ENCODE data around the gene SLC25A6. TPM values are rescaled to one million over a fixed set of nuclear protein-coding genes. Genes with fewer than 3 reads are reported as not detected.

SLC25A6 gene
- polyA plus RNA-seq, 2 of the 4 experiments (the other 2 are of a cell fraction): 291 to 448 TPM

- no peak overlapping the region for H3K27ac ChIP-seq
- no peak overlapping the region for H3K4me3 ChIP-seq
- no peaks in the 10 kb centered on the region for H3K4me1 ChIP-seq
- ChIA-PET POLR2A (no interaction called here), CTCF (no interaction called here)
- FAIRE-seq (no peak), DNase-seq (ENCODE audit: low read depth in 1 of 2, low spot score in 1 of 2) (no peak), ATAC-seq (0 out of 6 replicates have a peak, but pooled peaks of 1 of the 2 experiments have one; percentile 6)
- H3K4me2 ChIP-seq: no peak overlapping the region
- 96% methylated on average over 22 of the region's 22 CpGs for WGBS (ENCODE audit: missing lambda C conversion rate)
- H3K9me3 ChIP-seq: no peaks in the 10 kb centered on the region
- TF ChIP-seq BCL3 (IDR thresholded peaks at IDR 0.05) (no peak), GATA3 (IDR thresholded peaks at IDR 0.05; ENCODE audit: borderline replicate concordance) (no peak), KDM5A (IDR thresholded peaks at IDR 0.05) (no peak), TP53 (CRISPR knock-in tag; IDR thresholded peaks at IDR 0.05) (no peak), MYC (IDR thresholded peaks at IDR 0.05; ENCODE audit: borderline replicate concordance, low read length) (no peak), NPAS2 (CRISPR knock-in tag; IDR thresholded peaks at IDR 0.05; ENCODE audit: borderline replicate concordance) (no peak), ZSCAN20 (CRISPR knock-in tag; IDR thresholded peaks at IDR 0.05) (no peak), ZNF302 (CRISPR knock-in tag; IDR thresholded peaks at IDR 0.05) (no peak), MAZ (IDR thresholded peaks at IDR 0.05; ENCODE audit: borderline replicate concordance, low read depth, low read length) (no peak), CBX8 (IDR thresholded peaks at IDR 0.05) (no peak)
- TF ChIP-seq, protein P1, sequence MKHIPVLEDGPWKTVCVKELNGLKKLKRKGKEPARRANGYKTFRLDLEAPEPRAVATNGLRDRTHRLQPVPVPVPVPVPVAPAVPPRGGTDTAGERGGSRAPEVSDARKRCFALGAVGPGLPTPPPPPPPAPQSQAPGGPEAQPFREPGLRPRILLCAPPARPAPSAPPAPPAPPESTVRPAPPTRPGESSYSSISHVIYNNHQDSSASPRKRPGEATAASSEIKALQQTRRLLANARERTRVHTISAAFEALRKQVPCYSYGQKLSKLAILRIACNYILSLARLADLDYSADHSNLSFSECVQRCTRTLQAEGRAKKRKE (CRISPR knock-in tag; IDR thresholded peaks at IDR 0.05; ENCODE audit: low read depth): no peak
- TF ChIP-seq, protein P2, sequence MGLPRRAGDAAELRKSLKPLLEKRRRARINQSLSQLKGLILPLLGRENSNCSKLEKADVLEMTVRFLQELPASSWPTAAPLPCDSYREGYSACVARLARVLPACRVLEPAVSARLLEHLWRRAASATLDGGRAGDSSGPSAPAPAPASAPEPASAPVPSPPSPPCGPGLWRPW (IDR thresholded peaks at IDR 0.05): no peak
Observed at GRCh38 chrX:1434871-1435240, 42.9 kb upstream of the SLC25A6 start.

GRCh38 chrX:1433646-1434357 is 41.9 kb upstream of the SLC25A6 start:
- H3K4me3 ChIP-seq: no peak overlapping the region
- no peak for FAIRE-seq
- no peaks in the 10 kb centered on the region for H3K4me1 ChIP-seq
- H3K4me2 ChIP-seq: no peak overlapping the region
- peak in 1 of 2 experiments; percentile 23; a peak in 2 of 6 replicates for ATAC-seq
- TF ChIP-seq FOSB (CRISPR knock-in tag; IDR thresholded peaks at IDR 0.05): no peak
- no peak for TF ChIP-seq HDAC2 (IDR thresholded peaks at IDR 0.05)
- TF ChIP-seq CHD2 (IDR thresholded peaks at IDR 0.05; ENCODE audit: low read length, partially characterized antibody): no peak
- no peak for TF ChIP-seq SREBF2 (IDR thresholded peaks at IDR 0.05)
- TF ChIP-seq MAZ (IDR thresholded peaks at IDR 0.05; ENCODE audit: borderline replicate concordance, low read depth, low read length): no peak
- TF ChIP-seq ZNF302 (CRISPR knock-in tag; IDR thresholded peaks at IDR 0.05): no peak
- TF ChIP-seq SMC3 (IDR thresholded peaks at IDR 0.05): no peak
- no peak for TF ChIP-seq MYC (IDR thresholded peaks at IDR 0.05; ENCODE audit: borderline replicate concordance, low read length)
- TF ChIP-seq, protein P3, sequence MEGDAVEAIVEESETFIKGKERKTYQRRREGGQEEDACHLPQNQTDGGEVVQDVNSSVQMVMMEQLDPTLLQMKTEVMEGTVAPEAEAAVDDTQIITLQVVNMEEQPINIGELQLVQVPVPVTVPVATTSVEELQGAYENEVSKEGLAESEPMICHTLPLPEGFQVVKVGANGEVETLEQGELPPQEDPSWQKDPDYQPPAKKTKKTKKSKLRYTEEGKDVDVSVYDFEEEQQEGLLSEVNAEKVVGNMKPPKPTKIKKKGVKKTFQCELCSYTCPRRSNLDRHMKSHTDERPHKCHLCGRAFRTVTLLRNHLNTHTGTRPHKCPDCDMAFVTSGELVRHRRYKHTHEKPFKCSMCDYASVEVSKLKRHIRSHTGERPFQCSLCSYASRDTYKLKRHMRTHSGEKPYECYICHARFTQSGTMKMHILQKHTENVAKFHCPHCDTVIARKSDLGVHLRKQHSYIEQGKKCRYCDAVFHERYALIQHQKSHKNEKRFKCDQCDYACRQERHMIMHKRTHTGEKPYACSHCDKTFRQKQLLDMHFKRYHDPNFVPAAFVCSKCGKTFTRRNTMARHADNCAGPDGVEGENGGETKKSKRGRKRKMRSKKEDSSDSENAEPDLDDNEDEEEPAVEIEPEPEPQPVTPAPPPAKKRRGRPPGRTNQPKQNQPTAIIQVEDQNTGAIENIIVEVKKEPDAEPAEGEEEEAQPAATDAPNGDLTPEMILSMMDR (IDR thresholded peaks at IDR 0.05): no peak
- no peak for TF ChIP-seq ELK1 (IDR thresholded peaks at IDR 0.05; ENCODE audit: low read depth, low read length)
- no peak for TF ChIP-seq HEYL (CRISPR knock-in tag; IDR thresholded peaks at IDR 0.05)
- TF ChIP-seq, protein P4, sequence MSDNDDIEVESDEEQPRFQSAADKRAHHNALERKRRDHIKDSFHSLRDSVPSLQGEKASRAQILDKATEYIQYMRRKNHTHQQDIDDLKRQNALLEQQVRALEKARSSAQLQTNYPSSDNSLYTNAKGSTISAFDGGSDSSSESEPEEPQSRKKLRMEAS (IDR thresholded peaks at IDR 0.05): no peak
- no peak for TF ChIP-seq PHF8 (IDR thresholded peaks at IDR 0.05; ENCODE audit: borderline replicate concordance, low read depth)
- TF ChIP-seq NR3C1 (IDR thresholded peaks at IDR 0.05): no peak
- H3K27ac ChIP-seq: no peak overlapping the region
- no peaks in the 10 kb centered on the region for H3K9me3 ChIP-seq
- 92% methylated on average over 19 of the region's 19 CpGs for WGBS (ENCODE audit: missing lambda C conversion rate)
- ChIA-PET POLR2A (no interaction called here), CTCF (no interaction called here)
- DNase-seq (ENCODE audit: low read depth in 1 of 2, low spot score in 1 of 2): no peak
